NT2/D1 (cell line): ENCODE data around the gene CDK16.

Experiments used
- DNase-seq: peaks from one replicate; pipeline ENCODE4 v3.0.0-alpha.2; 2011; ENCODE audit warnings: low read depth, low spot score
- H3K27me3 ChIP-seq: 2 replicates; pipeline ENCODE4 v1.6.0; 2011; ENCODE audit warnings: mild to moderate bottlenecking; ENCODE audit not compliant: insufficient read length, insufficient read depth
- H3K36me3 ChIP-seq: 2 replicates; pipeline ENCODE4 v1.6.1; 2011; ENCODE audit warnings: mild to moderate bottlenecking, low read length, mixed read lengths; ENCODE audit not compliant: insufficient read depth, insufficient read length
- H3K4me1 ChIP-seq: 2 replicates; pipeline ENCODE4 v1.5.1; 2011; ENCODE audit not compliant: insufficient read depth, insufficient read length
- H3K4me3 ChIP-seq: 2 replicates; pipeline ENCODE4 v1.5.1; 2011; ENCODE audit warnings: low read depth; ENCODE audit not compliant: insufficient read length
- H3K9ac ChIP-seq: 2 replicates; pipeline ENCODE4 v1.6.0; 2011; ENCODE audit warnings: low read depth; ENCODE audit not compliant: insufficient read length
- H3K9me3 ChIP-seq: 2 replicates; pipeline ENCODE4 v1.5.1; 2011; ENCODE audit warnings: mild to moderate bottlenecking, low read length; ENCODE audit not compliant: insufficient read depth
- SUZ12 ChIP-seq: IDR thresholded peaks from 2 replicates; pipeline ENCODE4 v1.6.1; 2011; ENCODE audit not compliant: insufficient read length, insufficient read depth; ENCODE audit errors: extremely low read depth
- YY1 ChIP-seq: IDR thresholded peaks from 2 replicates; pipeline ENCODE4 v1.6.1; 2011; ENCODE audit not compliant: insufficient read length, insufficient read depth
- ZNF274 ChIP-seq: IDR thresholded peaks from 2 replicates; pipeline ENCODE4 v1.6.1; 2011; ENCODE audit warnings: mild to moderate bottlenecking, low read depth, low read length

CDK16 gene

DNA sequence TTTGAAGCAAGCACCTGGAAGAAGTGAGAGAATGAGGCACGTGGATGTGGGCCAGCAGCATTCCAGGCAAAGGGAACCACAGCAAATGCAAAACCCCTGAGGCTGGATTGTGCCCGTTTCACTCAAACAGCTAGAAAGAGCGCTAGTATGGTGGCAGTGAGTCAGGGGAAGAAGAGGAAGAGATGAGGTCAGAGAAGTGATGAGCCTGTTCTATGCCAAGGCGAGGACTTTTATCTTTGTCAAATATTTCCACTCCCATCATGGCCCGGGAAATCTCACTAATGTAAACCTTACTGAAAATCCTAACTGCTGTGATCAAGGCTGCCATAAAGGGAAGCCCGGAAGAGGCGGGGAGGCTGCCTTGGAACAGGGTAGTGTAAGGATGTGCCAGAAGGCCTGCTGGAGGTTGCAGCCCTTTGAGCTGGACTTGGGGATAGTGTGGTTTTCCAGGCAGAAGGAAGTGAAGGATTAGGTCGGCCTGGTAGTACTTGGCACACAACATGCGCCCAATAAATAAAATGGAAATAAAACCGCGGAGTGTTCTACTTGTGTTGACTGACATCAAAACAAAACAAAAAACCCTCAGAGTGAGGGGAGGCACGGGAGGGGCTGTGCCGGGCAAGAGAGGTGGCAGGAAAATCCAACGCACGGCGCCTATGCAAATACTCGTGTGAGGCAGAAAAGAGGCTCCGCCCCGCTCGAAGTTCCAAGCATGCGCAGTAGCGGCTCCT is 1.2 kb upstream of the CDK16 start:
- TF ChIP-seq YY1 = no peak
- no peak for TF ChIP-seq ZNF274
- TF ChIP-seq SUZ12 = no peak
- H3K4me3 ChIP-seq = no peak overlapping the region
- H3K36me3 ChIP-seq = peaks cover 72% of the 10 kb centered on the region
- H3K27me3 ChIP-seq = no peaks in the 10 kb centered on the region
- H3K4me1 ChIP-seq = peaks cover 25% of the 10 kb centered on the region
- H3K9me3 ChIP-seq = no peaks in the 10 kb centered on the region
- DNase-seq = no peak
- peak overlapping the region; percentile 42 for H3K9ac ChIP-seq

- no peaks in the 10 kb centered on the region for H3K27me3 ChIP-seq
- peaks cover 69% of the 10 kb centered on the region for H3K36me3 ChIP-seq
- peak overlapping the region; percentile 89 for H3K4me3 ChIP-seq
- H3K4me1 ChIP-seq = peaks cover 23% of the 10 kb centered on the region
- TF ChIP-seq YY1 (no peak), ZNF274 (no peak), SUZ12 (no peak)
- peak; percentile 95 for DNase-seq
- peak overlapping the region; percentile 95 for H3K9ac ChIP-seq
- H3K9me3 ChIP-seq = no peaks in the 10 kb centered on the region
Observed at GRCh38 chrX:47217852-47218279, 615 bp upstream of the CDK16 start.

- peaks cover 69% of the 10 kb centered on the region for H3K36me3 ChIP-seq
- no peak for DNase-seq
- no peak for TF ChIP-seq SUZ12
- no peak for TF ChIP-seq YY1
- TF ChIP-seq ZNF274 = no peak
Observed at GRCh38 chrX:47218920-47219815, 687 bp downstream of the CDK16 start.

GRCh38 chrX:47221756-47222155 is 3.3 kb downstream of the CDK16 start:
- Histone ChIP-seq H3K9me3 (no peaks in the 10 kb centered on the region), H3K4me1 (peaks cover 4% of the 10 kb centered on the region), H3K4me3 (no peak overlapping the region), H3K36me3 (peaks cover 69% of the 10 kb centered on the region), H3K9ac (no peak overlapping the region), H3K27me3 (no peaks in the 10 kb centered on the region)
- no peak for DNase-seq
- no peak for TF ChIP-seq ZNF274
- TF ChIP-seq SUZ12 = no peak
- TF ChIP-seq YY1 = no peak

More at GRCh38 chrX:47218920-47219815, 687 bp downstream of the CDK16 start:
- Histone ChIP-seq H3K4me3 (peak overlapping the region; percentile 89), H3K9me3 (no peaks in the 10 kb centered on the region), H3K27me3 (no peaks in the 10 kb centered on the region), H3K9ac (peak overlapping the region; percentile 95), H3K4me1 (peaks cover 23% of the 10 kb centered on the region)

DNA sequence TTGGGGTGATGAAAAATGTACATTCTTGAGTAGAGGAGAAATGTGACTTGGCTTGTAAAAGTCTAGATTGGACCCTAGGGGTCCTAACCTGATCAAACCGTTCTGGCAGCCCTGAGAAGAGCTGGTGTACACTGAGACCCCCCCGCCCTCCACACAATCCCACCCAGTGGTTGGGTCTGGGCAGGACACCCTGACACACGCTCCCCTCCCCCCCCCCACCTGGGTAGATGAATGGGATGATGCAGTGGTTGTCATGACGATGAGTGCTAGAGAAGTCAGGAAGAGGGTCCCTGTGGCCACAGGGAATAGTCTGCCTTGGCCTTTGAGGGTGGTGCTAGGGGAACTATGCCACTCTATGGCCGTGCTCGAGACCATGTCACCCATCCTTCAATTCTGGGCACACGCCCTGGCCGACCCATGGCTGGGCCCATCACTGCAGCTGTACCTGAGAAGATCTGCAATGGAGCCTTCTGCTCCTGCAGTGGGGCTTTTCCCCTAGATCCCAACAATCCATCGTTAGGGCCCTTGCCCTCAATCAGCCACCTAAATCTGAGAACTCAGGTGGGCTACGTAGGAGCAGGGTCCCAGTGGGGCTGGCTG is 4.4 kb downstream of the CDK16 start:
- Histone ChIP-seq H3K27me3 (no peaks in the 10 kb centered on the region), H3K9ac (no peak overlapping the region), H3K9me3 (no peaks in the 10 kb centered on the region), H3K4me1 (peaks cover 4% of the 10 kb centered on the region), H3K36me3 (peaks cover 79% of the 10 kb centered on the region), H3K4me3 (no peak overlapping the region)
- TF ChIP-seq ZNF274 (no peak), YY1 (no peak), SUZ12 (no peak)
- DNase-seq = no peak

DNA sequence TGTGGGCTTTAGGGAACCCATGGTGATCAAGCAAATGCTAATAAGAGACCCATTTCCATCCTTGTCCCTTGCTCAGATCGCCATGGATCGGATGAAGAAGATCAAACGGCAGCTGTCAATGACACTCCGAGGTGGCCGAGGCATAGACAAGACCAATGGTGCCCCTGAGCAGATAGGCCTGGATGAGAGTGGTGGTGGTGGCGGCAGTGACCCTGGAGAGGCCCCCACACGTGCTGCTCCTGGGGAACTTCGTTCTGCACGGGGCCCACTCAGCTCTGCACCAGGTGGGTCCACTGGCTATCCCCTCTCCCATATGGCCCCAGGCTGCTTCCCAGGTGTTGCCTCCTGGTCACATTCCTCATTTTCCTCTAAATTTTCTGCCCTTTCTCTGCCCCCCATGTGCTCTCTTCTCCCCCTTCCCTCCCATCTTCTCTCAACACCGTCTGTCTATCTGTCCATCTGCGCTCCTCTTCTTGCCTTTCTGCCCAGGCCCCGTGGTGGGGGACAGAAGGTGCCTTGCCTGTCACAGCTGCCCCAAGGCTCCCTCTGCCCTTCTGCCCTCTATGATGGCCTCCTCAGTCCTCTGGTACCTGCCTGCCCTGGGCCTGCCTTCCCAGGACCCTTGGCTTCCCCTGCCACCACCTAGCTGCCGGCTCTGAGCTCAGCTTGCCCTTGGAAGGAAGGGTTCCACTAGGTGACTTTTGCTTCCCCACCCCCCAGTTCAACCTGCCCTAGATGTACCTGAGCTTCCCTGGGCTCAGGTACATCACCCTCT is 5.2 kb downstream of the CDK16 start:
- H3K27me3 ChIP-seq = no peaks in the 10 kb centered on the region
- H3K9me3 ChIP-seq = no peaks in the 10 kb centered on the region
- no peak overlapping the region for H3K9ac ChIP-seq
- H3K36me3 ChIP-seq = peaks cover 87% of the 10 kb centered on the region
- H3K4me3 ChIP-seq = no peak overlapping the region
- TF ChIP-seq ZNF274 (no peak), YY1 (no peak), SUZ12 (no peak)
- H3K4me1 ChIP-seq = peaks cover 4% of the 10 kb centered on the region
- no peak for DNase-seq

DNA sequence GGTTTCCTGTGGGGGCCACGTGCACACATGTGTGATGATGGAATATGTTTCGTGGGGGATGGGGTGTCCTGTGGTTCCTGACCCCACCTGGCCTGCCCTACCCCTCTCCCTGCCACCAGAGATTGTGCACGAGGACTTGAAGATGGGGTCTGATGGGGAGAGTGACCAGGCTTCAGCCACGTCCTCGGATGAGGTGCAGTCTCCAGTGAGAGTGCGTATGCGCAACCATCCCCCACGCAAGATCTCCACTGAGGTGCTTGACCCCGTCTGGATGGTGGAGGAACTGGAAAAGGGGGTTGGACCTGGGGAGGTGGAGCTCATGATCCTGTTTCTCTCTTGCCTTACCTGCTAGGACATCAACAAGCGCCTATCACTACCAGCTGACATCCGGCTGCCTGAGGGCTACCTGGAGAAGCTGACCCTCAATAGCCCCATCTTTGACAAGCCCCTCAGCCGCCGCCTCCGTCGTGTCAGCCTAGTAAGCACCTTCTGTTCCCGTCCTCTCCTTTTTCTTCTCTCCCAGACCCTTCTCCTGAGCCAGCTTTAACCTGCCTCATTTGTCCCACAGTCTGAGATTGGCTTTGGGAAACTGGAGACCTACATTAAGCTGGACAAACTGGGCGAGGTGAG is 5.9 kb downstream of the CDK16 start:
- Histone ChIP-seq H3K36me3 (peaks cover 95% of the 10 kb centered on the region), H3K9me3 (no peaks in the 10 kb centered on the region), H3K9ac (no peak overlapping the region), H3K4me3 (no peak overlapping the region), H3K27me3 (no peaks in the 10 kb centered on the region), H3K4me1 (peaks cover 4% of the 10 kb centered on the region)
- TF ChIP-seq SUZ12 (no peak), ZNF274 (no peak), YY1 (no peak)
- DNase-seq = no peak
